Stimulated activated CD8-positive, alpha-beta memory T cell treated with anti-CD3 and anti-CD28 coated beads, Interleukin-4, amount 100 ng/mL, for 48 hours (primary cell): ENCODE data around the gene UQCR10.

ENCODE experiments used
- DNase-seq: peaks from one replicate; pipeline ENCODE4 v3.0.0-alpha.2; 2020

The UQCR10 gene

DNA sequence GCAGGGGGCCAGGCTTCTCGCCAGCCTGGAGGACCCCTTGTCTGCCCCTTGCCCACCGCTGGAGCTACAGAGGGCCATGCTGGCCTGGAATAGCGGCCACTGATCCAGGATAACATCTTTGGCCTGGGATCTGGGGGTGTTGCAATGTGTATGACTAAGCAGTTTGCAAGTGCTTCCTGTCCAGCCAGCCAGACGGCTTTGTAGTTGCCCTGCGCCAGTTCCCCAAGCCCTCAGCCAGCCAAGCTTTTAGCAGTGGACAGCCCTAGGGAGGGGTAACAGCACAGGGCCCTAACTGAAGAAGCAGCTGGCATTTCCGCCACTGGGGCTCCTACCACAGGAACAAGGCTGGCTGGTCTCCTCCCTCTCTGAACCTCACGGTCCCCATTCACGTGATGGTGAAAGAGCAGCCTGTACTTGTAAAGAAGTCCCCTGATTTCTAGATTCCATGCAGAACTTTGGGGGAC, 32.1 kb downstream of the UQCR10 start:
- DNase-seq = no peak

DNA sequence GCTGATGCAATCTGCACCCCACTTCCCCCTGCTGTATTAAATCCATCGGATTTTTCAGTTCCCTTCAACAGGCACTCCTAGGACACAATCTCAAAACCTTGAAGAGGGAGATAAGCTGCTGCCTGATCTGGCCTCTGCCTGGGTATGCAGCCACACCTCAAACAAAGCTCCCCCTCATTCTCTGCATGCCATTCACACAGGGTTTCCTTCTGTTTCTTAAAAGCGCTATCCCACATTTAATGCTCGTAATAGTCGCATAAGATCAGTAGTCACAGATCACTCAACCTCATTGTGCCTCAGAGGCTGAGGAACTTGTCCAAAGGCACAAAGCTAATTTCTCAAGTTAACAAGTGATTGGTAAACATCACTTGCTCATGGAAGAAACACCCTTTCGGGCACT, 34.0 kb downstream of the UQCR10 start:
- no peak for DNase-seq

DNA sequence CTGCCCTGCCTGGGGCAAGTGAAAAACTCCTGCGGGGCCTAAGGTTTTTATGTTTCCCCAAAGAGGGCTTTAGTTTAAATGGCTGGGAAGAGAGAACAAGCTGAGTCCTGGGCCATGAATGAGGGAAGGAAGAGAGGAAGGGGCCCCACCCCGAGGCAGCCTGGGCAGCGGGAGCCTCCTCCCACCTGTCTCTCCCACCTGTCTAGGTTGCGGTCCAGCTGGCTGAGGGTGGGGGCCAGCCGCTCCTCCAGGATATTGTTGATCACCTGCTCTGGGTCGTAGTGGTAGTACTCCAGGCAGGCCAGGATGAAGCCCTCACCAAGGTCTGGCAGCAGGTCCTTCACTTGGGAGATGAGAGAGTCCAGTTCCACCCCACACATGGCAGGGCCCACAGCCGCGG, 34.6 kb downstream of the UQCR10 start:
- no peak for DNase-seq

DNA sequence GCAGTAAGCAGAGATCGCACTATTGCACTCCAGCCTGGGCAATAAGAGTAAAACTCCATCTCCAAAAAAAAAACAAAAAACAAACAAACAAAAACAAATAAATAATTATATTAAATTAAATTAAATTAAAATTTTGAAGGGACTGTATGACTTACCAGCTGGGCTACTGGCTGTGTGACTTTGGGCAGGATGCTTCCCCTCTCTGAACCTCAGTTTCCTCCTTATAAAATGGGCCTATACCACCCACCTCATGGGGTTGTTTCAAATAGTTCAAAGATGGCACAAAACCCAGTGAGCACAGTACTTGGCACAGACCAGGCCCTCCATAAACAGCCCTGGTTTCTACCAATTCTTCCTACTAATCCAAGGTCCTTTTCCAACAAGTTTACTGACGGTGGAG, 36.0 kb downstream of the UQCR10 start:
- DNase-seq = no peak

DNA sequence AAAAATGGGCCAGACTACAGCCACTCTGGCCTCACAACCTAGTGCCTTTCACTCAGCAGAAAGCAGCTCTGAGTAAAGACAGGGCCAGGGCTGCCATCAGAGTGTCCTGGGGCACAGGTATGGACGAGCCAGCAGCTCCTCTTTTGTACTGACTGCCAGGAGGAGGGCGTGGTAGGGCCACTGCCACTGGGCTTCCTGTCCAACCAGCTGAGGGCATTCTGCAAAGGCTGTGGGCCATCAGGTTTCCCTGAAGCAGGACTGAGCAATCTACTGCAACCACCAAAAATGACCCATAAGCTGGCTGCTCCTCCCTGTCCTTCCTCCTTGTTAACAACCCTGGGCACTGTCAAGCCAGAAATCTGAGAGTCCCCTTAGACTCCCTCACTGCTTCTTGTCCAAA, 37.8 kb downstream of the UQCR10 start:
- DNase-seq = no peak

DNA sequence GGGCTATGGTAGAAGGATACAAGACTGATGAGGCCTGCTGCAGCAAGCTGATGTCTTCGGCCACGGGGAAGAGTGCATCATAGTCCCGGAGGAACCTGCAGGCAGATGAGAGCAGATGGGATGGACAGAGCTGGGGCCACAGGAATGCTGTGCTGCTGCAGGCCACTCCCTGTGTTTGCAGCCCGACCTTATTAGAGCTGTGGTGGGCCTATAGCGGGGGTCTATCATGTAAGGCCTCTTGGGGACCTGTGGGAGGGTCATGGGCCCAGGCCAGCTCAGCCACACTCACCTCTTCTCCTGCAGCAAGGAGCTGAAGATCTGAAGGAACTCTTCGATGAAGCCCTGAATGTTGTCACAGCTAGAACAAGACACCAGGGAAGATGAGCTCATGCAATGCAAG, 39.0 kb downstream of the UQCR10 start:
- no peak for DNase-seq

DNA sequence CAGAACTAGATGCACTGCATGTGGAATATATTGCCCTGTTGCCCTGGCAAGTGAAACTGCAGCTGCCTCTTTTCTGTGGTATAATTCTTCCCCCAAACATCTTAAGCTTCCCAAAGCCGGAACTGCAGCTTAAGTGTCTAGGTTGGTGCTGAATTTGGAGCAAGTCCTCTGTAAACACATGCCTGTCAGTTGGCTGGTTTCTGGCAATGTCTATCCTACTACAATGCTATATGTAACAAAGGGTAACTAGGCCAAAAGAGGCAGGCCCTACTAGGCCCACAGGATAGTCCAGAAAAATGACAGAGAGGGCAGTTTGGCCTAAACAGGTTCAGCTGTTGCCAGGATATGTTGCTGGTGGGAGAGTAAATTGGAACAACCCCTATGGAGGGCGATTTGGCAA, 43.0 kb downstream of the UQCR10 start:
- DNase-seq = no peak

DNA sequence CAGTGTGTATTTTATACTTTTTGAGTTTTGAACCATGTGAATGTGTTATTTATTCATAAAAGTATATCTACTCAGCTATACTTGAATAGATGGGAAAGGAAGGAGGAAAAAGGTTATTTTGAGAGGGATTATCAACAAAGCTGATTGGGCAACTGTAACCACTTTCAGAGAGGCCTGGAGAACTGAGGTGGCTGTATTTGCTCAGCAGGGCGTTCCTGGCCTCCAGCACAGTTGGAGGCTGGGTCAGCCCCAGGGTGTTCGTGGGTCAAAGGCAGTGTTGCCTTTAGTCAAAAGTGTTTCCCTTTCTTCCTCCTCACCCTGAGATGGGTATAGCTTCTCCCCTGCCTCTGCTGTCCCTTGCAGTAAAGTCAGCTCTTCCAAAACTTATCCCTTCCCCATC, 44.2 kb downstream of the UQCR10 start:
- DNase-seq = no peak

DNA sequence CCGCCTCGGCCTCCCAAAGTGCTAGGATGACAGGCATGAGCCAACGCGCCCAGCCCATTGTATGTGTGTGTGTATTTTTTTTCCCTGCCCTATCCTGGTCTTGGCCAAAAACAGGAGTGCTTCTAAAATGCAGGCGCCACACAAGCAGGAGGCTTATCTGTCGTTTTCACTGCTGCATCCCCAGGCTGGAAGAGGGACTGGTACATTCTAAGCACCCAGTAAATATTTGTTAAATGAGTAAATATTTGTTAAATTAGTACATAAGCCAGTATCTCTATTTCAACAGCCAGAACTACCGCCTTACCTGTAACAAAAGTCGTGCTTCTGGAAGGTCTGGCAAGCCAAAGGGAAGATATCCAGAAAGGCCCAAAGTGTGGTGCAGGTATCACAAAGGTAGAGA, 46.0 kb downstream of the UQCR10 start:
- DNase-seq = no peak

DNA sequence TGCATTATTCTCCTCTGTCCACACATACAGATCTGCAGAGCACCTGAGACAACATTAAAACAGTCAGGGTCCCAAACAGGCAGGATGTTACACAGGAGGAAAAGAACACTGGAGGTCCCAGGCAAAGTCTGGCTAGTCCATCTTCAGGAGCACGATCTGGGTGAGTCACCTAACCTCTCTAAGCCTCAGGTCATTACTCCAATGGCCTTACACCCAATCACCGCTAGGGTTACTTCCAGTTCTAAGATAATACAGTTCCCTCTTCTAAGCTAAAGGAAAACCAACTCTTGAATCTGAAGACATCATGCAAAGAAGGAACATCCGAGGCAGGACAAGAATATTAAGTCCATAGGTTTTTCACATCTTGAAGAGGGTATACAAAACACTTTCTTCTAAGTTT, 46.4 kb downstream of the UQCR10 start:
- no peak for DNase-seq

DNA sequence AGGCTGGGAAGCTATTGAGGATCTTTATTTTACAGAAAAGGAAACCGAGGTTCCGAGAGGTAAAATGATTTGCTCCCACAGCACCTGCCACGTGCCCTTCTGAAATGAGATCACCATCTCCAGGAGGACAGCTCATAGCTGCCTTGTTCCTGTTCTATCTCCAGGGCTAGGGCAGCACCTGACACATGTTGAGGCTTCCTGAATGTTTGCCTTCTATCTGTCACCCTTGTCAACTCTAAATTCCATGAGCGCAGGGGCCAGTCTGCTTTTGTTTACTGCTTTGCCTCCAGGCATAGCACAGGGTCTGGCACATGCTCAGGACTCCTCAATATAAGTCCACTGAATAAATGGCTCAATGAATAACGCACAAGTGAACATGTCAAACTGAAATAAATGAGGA, 46.8 kb downstream of the UQCR10 start:
- DNase-seq = no peak

DNA sequence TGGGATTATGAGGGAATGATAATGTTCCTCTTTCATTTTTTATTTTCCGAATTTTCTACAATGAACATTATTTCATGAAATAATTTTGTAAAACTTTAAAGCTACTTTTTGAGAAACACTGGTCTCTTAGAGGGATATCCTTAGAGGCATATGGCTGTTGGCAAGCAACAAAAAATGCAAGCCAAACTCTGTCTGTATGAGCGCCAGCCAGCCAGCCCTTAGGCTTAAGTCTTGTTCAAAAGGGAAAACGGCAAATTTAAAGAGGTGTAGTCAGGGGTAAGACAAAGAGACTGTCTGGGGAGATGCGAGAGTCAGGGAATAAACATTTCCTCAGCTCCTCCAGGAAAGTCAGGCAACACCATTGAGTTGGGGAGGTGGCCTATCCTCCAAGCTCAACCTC, 48.4 kb downstream of the UQCR10 start:
- DNase-seq = no peak

DNA sequence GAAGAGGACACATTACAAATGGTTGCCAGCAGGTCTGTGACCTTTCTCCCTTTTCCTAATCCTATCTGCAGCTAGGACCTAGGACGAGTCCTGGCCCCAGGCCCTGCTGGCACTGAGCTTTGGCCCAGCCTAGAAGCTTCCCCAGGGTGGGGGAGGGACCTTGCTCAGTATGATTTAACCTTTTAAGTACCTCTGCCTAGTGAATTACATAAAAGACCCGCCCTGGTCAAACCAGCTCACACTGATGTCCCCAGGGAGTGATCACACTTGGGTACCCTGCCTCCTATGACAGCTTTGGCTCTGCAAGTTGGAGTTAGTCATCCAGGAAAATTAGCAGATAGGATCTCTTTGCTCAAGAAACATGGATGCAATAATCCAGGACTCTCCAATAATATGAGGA, 49.0 kb downstream of the UQCR10 start:
- DNase-seq = no peak

DNA sequence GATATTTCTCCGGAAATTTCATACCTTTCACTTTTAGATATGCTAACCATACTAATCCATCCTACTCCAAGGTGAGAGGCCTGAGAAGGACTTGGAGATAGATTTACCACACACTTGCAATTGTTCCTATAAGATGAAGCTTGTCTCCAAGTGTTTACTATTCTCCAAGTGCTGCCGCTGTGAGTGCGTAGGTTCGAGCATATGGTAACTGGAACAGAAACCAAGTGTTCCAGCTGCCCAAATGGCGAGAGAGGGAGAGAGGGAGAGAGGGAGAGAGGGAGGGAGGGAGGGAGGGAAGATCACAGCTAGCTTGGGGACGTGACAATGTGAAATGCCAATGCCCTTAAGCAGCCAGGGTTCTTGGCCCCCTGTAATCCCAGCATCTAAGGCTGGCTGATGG, 49.4 kb downstream of the UQCR10 start:
- DNase-seq = no peak

DNA sequence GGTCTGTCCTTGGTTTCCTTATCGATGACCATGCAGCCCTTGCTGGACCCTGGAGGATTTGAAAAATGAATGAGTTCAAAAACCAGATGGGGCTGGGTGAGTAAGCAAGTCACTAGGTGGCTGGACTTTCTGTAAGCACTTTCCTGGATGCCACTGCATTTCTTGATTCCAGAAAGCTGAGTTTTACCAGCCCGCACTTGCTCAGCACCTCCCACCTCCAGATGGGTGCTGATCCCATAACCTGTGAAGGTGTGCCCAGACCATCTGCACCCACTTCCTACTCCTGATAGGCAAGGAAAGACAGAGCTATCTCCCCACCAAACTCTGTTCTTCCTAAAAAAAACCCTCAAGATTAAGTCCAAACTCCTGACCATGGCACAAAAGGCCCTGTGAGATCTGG, 49.8 kb downstream of the UQCR10 start:
- no peak for DNase-seq

DNA sequence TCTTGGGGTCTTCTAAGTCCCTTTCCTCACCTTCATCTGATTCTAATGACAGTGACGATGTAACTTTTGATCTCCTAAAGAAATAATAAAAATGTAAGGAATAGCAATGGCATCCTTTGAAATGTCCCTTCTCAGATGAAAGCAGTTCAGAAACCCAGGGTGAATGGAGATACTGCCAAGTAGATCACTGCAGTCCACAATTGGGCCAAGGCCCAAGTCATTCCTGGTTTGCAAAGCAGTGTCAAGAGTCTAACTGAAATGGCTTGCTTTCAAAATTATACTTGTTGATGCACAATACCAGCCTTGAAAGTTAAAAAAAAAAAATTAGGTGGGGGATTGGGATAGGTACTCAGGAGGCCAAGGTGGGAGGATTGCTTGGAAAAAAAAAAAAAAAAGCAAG, 50.6 kb downstream of the UQCR10 start:
- DNase-seq = no peak

DNA sequence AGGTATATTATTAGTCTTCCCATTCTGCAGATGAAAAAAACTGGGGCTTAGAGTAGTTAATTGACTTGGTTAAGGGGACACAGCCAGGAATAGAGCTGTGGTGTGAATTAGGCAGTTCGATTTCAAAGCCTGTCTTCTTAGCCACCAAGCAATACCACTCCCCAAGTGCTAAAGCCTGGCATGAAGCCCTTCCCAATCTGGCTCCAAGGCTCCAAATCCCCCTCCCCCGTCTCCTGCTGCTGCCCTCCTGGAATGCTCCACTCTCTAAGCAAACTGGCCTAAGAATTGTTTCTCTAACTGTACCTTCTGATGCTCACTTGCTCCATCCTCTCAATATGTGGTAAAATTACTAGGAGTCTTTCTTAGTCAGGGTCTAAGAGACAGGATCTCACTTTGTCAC, 52.3 kb downstream of the UQCR10 start:
- no peak for DNase-seq
